GM18511 (cell line): Measurements from ENCODE around the gene PUS10.
A peak's percentile ranks its signal among the peaks of the same experiment; 100 is the strongest.
"Not testable (repeated sequence)": the region's sequence is repeated elsewhere in the genome, so short reads cannot be mapped to it uniquely, and the experiment has no call there.

Source experiments
- ATAC-seq: cut with Tn5 transposase; IDR thresholded peaks from one replicate; pipeline ENCODE4 v1.9.1; 2021; ENCODE audit warnings: mild to moderate bottlenecking, moderate library complexity; ENCODE audit not compliant: unreplicated experiment

PUS10 gene

GRCh38 chr2:61012303-61012702, 5.8 kb downstream of the PUS10 start:
- not testable (repeated sequence) for ATAC-seq

- no peak for ATAC-seq
These were observed 6.4 kb downstream of the PUS10 start for GRCh38 chr2:61011678-61012077.

GRCh38 chr2:61009355-61009754, 8.7 kb downstream of the PUS10 start:
- no peak for ATAC-seq

GRCh38 chr2:61006486-61007105, 11.5 kb downstream of the PUS10 start:
- no peak for ATAC-seq

GRCh38 chr2:61005736-61006135, 12.3 kb downstream of the PUS10 start:
- no peak for ATAC-seq

GRCh38 chr2:60998628-60999545, 19.2 kb downstream of the PUS10 start:
- no peak for ATAC-seq

- no peak for ATAC-seq
These were observed 23.9 kb downstream of the PUS10 start for GRCh38 chr2:60994131-60994530.

- ATAC-seq, result peak; percentile 100
These were observed 25.1 kb downstream of the PUS10 start for GRCh38 chr2:60992985-60993392.

GRCh38 chr2:60991644-60992043, 26.4 kb downstream of the PUS10 start:
- no peak for ATAC-seq

GRCh38 chr2:60989259-60989658, 28.8 kb downstream of the PUS10 start:
- ATAC-seq, result no peak

GRCh38 chr2:60987656-60988055, 30.4 kb downstream of the PUS10 start:
- not testable (repeated sequence) for ATAC-seq

GRCh38 chr2:60987041-60987440, 31.0 kb downstream of the PUS10 start:
- no peak for ATAC-seq

- ATAC-seq, result peak; percentile 72
These were observed 33.3 kb downstream of the PUS10 start for GRCh38 chr2:60984720-60985119.

GRCh38 chr2:60982066-60982465, 36.0 kb downstream of the PUS10 start:
- ATAC-seq, result not testable (repeated sequence)

- no peak for ATAC-seq
These were observed 37.8 kb downstream of the PUS10 start for GRCh38 chr2:60980071-60980815.

- no peak for ATAC-seq
These were observed 38.8 kb downstream of the PUS10 start for GRCh38 chr2:60979231-60979630.

GRCh38 chr2:60977562-60977895, 40.5 kb downstream of the PUS10 start:
- no peak for ATAC-seq

GRCh38 chr2:60976875-60977561, 41.0 kb downstream of the PUS10 start:
- ATAC-seq, result peak; percentile 69

- no peak for ATAC-seq
These were observed 41.7 kb downstream of the PUS10 start for GRCh38 chr2:60976256-60976850.

- ATAC-seq, result no peak
These were observed 43.4 kb downstream of the PUS10 start for GRCh38 chr2:60974652-60975051.

GRCh38 chr2:60973705-60974104, 44.4 kb downstream of the PUS10 start:
- no peak for ATAC-seq
